Measurements from ENCODE around the gene SLX9. TPM values are rescaled to one million over a fixed set of nuclear protein-coding genes. Genes with fewer than 3 reads are reported as not detected.

Gene SLX9
- total RNA-seq, 1 experiment from 2014 or later: 12.2 TPM

DNA sequence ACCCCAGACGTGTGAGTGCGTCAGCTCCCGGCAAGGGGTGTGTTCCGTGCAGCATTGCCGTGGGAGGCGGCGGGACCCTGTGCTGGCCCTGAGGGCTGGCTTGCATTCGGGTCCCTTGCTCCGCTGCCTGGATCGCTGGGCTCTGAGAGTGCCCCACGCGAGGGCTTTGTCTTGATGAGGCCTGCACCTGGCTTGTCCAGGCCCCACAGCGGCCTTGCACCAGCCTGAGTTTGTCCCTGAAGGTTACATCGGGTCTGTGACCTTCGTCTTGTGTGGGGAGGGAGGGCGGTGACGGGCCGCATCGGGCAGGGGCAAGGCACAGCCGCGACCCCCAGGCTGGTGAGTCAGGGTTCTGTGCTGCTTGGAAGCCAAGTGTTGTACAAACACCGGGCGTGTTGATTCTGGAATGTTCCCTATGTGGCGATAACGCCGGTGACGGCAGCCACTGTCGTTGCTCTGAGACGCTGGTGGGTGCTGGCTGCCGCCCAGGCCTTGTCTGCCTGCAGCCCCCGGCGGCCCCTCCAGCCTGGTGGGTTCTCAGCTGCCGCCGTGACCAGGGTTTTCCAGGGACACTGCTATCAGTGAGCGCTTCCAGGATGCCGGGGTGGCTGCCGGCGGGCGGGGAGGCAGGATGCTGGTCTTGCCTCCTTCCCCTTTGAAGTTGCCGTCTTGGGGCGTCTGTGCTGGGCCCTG lies 42.9 kb downstream of the SLX9 start:
- no peaks in the 10 kb centered on the region for H3K9me3 ChIP-seq (ENCODE audit: low read length)
- H3K4me1 ChIP-seq (ENCODE audit: low read length): no peaks in the 10 kb centered on the region
- no peak for DNase-seq
- no peak overlapping the region for H3K9ac ChIP-seq (ENCODE audit: low read length)
- no peak overlapping the region for H3K4me3 ChIP-seq (ENCODE audit: low read length)
- no peaks in the 10 kb centered on the region for H3K9me2 ChIP-seq (replicated peaks; ENCODE audit: insufficient read depth, low read length)
- peaks cover 20% of the 10 kb centered on the region; the same call in 1 of the 2 replicates for H4K20me1 ChIP-seq (ENCODE audit: insufficient read depth, low read depth, low read length)
- no peaks in the 10 kb centered on the region for H3K79me2 ChIP-seq (ENCODE audit: low read length)
- no peaks in the 10 kb centered on the region for H3K36me3 ChIP-seq (ENCODE audit: insufficient read depth, low read length)
- no peak overlapping the region for H3K4me2 ChIP-seq (ENCODE audit: low read depth, low read length, poor library complexity, severe bottlenecking)
- H2AFZ ChIP-seq (ENCODE audit: low read length): no peak overlapping the region
- no peaks in the 10 kb centered on the region for H3K27me3 ChIP-seq (ENCODE audit: low read length)
- H3K27ac ChIP-seq (ENCODE audit: low read length): no peak overlapping the region

DNA sequence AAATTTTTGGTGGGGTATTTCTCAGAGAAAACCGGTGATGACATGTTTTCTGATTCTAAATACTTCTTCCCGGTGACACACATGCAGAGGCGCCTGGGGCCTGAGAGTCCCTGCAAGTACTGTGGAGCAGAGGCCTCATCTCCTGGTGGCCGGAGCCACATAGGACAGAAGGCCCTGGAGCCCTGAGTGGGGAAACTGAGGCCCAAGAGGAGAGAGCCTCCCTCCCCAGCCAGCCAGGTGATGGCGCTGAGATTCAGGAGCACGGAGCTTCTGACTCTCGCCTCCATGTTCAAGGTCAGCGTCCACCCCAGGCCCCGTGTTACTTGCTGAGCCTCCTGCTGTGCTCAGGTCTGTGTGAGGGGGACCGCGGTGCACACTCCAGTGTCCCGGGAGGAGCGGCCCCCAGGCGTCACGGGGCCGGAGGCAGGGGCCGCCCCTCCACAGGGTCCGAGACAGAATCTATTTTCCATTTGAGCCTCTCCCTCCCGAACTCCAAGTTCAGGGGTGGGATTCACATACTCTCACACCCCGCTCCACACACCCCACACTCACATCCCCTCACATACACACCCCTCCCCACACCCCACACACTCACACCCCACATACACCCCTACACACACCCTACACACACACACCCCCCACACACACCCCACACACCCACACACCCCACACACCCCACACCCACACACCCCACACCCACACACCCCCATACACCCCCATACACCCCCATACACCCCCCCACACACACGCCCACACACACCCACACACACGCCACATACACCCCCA lies 43.8 kb downstream of the SLX9 start:
- H3K9me3 ChIP-seq (ENCODE audit: low read length): no peaks in the 10 kb centered on the region
- no peak overlapping the region for H3K4me2 ChIP-seq (ENCODE audit: low read depth, low read length, poor library complexity, severe bottlenecking)
- H3K27me3 ChIP-seq (ENCODE audit: low read length): no peaks in the 10 kb centered on the region
- H3K9me2 ChIP-seq (replicated peaks; ENCODE audit: insufficient read depth, low read length): no peaks in the 10 kb centered on the region
- DNase-seq: no peak
- H4K20me1 ChIP-seq (ENCODE audit: insufficient read depth, low read depth, low read length): peaks cover 20% of the 10 kb centered on the region; the same call in 1 of the 2 replicates
- no peak overlapping the region for H3K4me3 ChIP-seq (ENCODE audit: low read length)
- H3K27ac ChIP-seq (ENCODE audit: low read length): no peak overlapping the region
- no peak overlapping the region for H2AFZ ChIP-seq (ENCODE audit: low read length)
- H3K9ac ChIP-seq (ENCODE audit: low read length): no peak overlapping the region
- H3K4me1 ChIP-seq (ENCODE audit: low read length): no peaks in the 10 kb centered on the region
- H3K79me2 ChIP-seq (ENCODE audit: low read length): no peaks in the 10 kb centered on the region
- no peaks in the 10 kb centered on the region for H3K36me3 ChIP-seq (ENCODE audit: insufficient read depth, low read length)

GRCh38 chr21:44984428-44984791 lies 44.6 kb downstream of the SLX9 start:
- DNase-seq: no peak
- Histone ChIP-seq H3K4me2 (ENCODE audit: low read depth, low read length, poor library complexity, severe bottlenecking) (no peak overlapping the region), H4K20me1 (ENCODE audit: insufficient read depth, low read depth, low read length) (peaks cover 26% of the 10 kb centered on the region; the same call in 1 of the 2 replicates), H3K36me3 (ENCODE audit: insufficient read depth, low read length) (no peaks in the 10 kb centered on the region), H3K4me3 (ENCODE audit: low read length) (no peak overlapping the region), H3K9ac (ENCODE audit: low read length) (no peak overlapping the region), H3K27me3 (ENCODE audit: low read length) (no peaks in the 10 kb centered on the region), H3K79me2 (ENCODE audit: low read length) (no peaks in the 10 kb centered on the region), H2AFZ (ENCODE audit: low read length) (no peak overlapping the region), H3K4me1 (ENCODE audit: low read length) (peaks cover 6% of the 10 kb centered on the region), H3K27ac (ENCODE audit: low read length) (no peak overlapping the region), H3K9me3 (ENCODE audit: low read length) (no peaks in the 10 kb centered on the region), H3K9me2 (replicated peaks; ENCODE audit: insufficient read depth, low read length) (no peaks in the 10 kb centered on the region)

DNA sequence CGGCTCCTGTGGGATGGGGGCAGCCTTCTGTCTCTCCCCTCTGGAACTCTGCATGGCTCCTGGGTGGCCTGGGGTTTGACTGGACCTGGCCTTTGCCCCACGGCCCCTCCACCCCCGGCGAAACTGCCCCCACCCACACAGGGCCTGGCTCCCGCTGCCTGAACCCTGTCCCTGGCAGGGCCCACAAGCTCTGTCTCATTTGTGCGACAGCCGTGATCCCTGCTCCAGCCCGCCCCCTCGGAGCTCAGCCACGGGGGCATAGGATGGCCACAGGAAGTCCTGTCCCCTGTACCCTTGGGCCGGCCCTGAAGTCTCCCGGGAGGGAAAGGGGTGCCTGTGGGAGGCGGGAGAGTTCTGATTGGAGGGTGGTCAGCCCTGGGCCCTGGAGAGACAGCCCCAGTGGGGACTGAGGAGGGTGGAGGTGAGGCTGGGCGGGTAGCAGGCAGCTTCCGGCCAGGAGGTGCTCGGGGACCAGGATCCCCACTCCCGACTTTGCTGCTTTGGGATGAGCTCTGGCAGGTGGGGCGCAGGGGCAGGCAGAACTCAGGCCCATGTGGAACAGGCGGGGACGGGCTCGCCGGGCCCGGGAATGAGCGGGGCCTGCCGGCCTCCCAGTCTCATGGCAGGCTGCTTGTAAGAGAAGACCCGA lies 45.1 kb downstream of the SLX9 start:
- Histone ChIP-seq H3K27me3 (ENCODE audit: low read length) (no peaks in the 10 kb centered on the region), H4K20me1 (ENCODE audit: insufficient read depth, low read depth, low read length) (peaks cover 24% of the 10 kb centered on the region; the same call in 1 of the 2 replicates), H3K9me3 (ENCODE audit: low read length) (no peaks in the 10 kb centered on the region), H3K4me1 (ENCODE audit: low read length) (peaks cover 11% of the 10 kb centered on the region), H3K27ac (ENCODE audit: low read length) (no peak overlapping the region), H2AFZ (ENCODE audit: low read length) (no peak overlapping the region), H3K36me3 (ENCODE audit: insufficient read depth, low read length) (no peaks in the 10 kb centered on the region), H3K4me2 (ENCODE audit: low read depth, low read length, poor library complexity, severe bottlenecking) (no peak overlapping the region), H3K9me2 (replicated peaks; ENCODE audit: insufficient read depth, low read length) (no peaks in the 10 kb centered on the region), H3K9ac (ENCODE audit: low read length) (no peak overlapping the region), H3K79me2 (ENCODE audit: low read length) (no peaks in the 10 kb centered on the region), H3K4me3 (ENCODE audit: low read length) (no peak overlapping the region)
- no peak for DNase-seq

DNA sequence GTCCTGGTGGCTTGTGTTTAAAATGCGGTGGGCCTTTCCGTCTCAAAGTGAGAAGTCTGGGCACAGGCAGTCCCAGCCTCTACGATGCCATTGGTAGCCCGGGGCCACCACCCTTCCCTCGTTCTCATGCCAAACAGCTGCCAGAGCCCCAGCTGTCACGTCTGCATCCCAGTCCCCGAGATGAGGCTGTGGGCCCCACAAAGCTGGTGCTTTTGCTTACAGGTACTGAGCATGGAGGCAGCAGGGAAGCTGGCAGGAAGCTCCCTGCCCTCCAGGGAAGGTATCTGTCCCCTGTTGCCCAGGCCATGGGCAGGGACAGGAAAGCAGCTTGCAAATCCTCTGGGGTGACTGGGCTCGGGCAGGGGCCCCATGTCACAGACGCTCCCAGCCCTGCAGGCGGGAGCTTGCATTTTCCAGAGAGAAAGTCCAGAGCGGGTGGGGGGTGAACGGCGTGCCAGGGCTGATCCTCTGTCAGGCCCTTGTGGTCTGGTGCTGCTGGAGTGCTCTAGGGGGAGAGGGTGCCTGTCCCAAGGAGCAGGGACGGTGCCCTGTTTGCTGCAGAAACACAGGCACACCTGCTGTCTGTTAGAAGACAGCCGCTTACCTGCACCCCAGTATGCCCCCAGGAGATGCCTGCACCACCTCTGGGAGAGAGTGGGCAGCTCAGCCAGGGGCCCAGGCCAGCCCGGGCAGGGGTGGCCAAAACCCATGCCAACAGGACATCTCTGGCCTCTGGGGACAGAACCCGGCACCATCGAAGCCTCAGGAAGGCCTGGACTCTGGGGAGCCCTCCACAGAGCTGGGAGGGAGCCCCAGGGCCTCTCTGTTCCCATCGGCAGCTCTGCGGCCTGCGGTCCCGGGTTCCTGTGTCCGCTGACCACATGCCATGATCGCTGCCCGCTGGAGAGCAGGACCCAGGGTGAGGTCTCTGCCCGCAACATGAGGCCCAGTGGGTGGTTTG lies 45.9 kb downstream of the SLX9 start:
- H3K9me2 ChIP-seq (replicated peaks; ENCODE audit: insufficient read depth, low read length): no peaks in the 10 kb centered on the region
- H2AFZ ChIP-seq (ENCODE audit: low read length): no peak overlapping the region
- H3K4me1 ChIP-seq (ENCODE audit: low read length): peaks cover 11% of the 10 kb centered on the region
- no peak overlapping the region for H3K4me2 ChIP-seq (ENCODE audit: low read depth, low read length, poor library complexity, severe bottlenecking)
- H3K79me2 ChIP-seq (ENCODE audit: low read length): no peaks in the 10 kb centered on the region
- no peaks in the 10 kb centered on the region for H3K9me3 ChIP-seq (ENCODE audit: low read length)
- no peak overlapping the region for H3K9ac ChIP-seq (ENCODE audit: low read length)
- H3K4me3 ChIP-seq (ENCODE audit: low read length): no peak overlapping the region
- H4K20me1 ChIP-seq (ENCODE audit: insufficient read depth, low read depth, low read length): peaks cover 23% of the 10 kb centered on the region; the same call in 1 of the 2 replicates
- H3K27ac ChIP-seq (ENCODE audit: low read length): no peak overlapping the region
- no peaks in the 10 kb centered on the region for H3K27me3 ChIP-seq (ENCODE audit: low read length)
- DNase-seq: no peak
- no peaks in the 10 kb centered on the region for H3K36me3 ChIP-seq (ENCODE audit: insufficient read depth, low read length)

DNA sequence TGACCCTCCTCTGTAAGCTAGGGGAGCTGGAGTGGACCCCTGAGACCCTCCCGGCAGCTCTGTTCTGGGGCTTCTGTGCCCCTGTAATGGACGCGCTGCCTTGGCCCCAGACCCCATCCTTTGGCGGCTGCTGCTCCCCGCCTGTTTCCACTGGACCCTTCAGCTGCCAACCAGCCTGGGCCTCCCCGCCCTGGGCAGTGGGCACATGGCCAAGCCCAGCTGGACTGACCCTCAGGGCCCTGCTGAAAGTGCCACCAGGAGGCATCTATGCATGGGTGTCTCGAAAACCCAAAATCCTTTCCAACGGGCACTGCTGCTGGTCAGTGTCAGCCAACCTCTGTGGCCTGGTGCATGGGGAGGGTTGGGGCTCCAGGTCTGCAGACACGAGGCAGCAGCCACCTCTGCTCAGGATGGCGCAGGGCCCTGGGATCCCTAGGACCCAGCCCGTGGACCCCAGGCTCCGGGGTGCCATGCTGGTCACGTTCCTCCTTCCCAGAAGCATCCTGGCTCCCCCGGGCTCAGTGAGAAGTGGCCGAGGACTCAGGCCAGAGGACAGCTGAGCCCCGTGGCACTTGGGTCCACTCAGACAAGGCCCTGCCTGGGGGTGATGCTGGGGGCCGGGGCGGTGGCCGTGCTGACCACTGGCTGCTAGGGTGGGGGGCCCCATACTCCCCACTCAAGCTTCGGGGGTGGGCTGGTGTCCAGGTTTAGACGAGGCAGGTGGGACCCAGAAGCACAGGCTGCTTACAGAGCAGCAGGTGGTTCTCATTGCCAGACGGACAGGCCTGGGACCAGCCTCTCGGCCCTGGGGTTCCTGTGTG lies 46.9 kb downstream of the SLX9 start:
- Histone ChIP-seq H3K27me3 (ENCODE audit: low read length) (no peaks in the 10 kb centered on the region), H3K4me2 (ENCODE audit: low read depth, low read length, poor library complexity, severe bottlenecking) (no peak overlapping the region), H3K9me3 (ENCODE audit: low read length) (no peaks in the 10 kb centered on the region), H3K9ac (ENCODE audit: low read length) (no peak overlapping the region), H4K20me1 (ENCODE audit: insufficient read depth, low read depth, low read length) (peaks cover 23% of the 10 kb centered on the region; the same call in 1 of the 2 replicates), H3K9me2 (replicated peaks; ENCODE audit: insufficient read depth, low read length) (no peaks in the 10 kb centered on the region), H2AFZ (ENCODE audit: low read length) (no peak overlapping the region), H3K36me3 (ENCODE audit: insufficient read depth, low read length) (no peaks in the 10 kb centered on the region), H3K4me3 (ENCODE audit: low read length) (no peak overlapping the region), H3K79me2 (ENCODE audit: low read length) (no peaks in the 10 kb centered on the region), H3K4me1 (ENCODE audit: low read length) (peaks cover 11% of the 10 kb centered on the region), H3K27ac (ENCODE audit: low read length) (no peak overlapping the region)
- DNase-seq: no peak

DNA sequence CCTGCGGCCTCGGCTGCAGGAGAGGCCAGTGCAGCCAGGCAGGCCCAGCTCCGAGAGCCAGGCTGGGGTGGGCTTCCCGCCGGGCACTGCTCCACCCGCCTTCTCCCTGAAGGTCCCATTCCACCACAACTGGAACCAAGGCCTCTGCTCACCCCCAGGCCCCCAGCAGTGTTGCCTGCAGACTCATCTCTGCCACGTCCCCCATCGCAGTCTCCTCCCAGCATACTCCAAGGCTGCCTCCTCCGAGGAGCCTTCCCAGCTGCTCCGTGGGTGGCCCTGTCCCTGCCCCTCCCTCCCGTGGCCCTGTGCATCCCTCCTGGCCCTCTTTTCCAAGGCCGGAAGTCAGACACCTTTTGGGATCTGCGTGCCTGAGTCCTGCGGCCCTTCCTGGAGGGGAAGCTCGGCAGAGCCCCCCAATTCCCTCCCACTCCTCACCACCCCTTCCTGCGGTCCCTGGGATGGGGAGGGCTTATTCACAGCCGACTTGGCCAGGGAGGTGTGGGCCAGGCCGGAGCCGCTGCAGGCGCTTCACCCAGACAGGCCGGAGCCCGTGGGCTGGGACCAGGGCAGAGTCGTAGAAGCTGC lies 47.6 kb downstream of the SLX9 start:
- Histone ChIP-seq H3K79me2 (ENCODE audit: low read length) (no peaks in the 10 kb centered on the region), H3K9me3 (ENCODE audit: low read length) (no peaks in the 10 kb centered on the region)
- DNase-seq: no peak

More for the DNA sequence above, 47.6 kb downstream of the SLX9 start:
- H3K4me3 ChIP-seq (ENCODE audit: low read length): no peak overlapping the region
- no peaks in the 10 kb centered on the region for H3K9me2 ChIP-seq (replicated peaks; ENCODE audit: insufficient read depth, low read length)
- no peaks in the 10 kb centered on the region for H3K27me3 ChIP-seq (ENCODE audit: low read length)
- no peak overlapping the region for H3K9ac ChIP-seq (ENCODE audit: low read length)
- no peak overlapping the region for H2AFZ ChIP-seq (ENCODE audit: low read length)
- H3K36me3 ChIP-seq (ENCODE audit: insufficient read depth, low read length): no peaks in the 10 kb centered on the region
- peaks cover 23% of the 10 kb centered on the region; the same call in 1 of the 2 replicates for H4K20me1 ChIP-seq (ENCODE audit: insufficient read depth, low read depth, low read length)
- peaks cover 11% of the 10 kb centered on the region for H3K4me1 ChIP-seq (ENCODE audit: low read length)
- H3K4me2 ChIP-seq (ENCODE audit: low read depth, low read length, poor library complexity, severe bottlenecking): no peak overlapping the region
- no peak overlapping the region for H3K27ac ChIP-seq (ENCODE audit: low read length)

Data from Karpas-422 (cell line).